Sigmoid colon (tissue), 4 donors: ENCODE results near the gene OXT.

Experiments
- EP300 ChIP-seq, 4 donors: sonication (generic); formaldehyde crosslinking; IDR thresholded peaks; one replicate each; pipeline ENCODE4 v1.6.1; 2017; ENCODE audit warnings: antibody characterized with exemption in 4 of 4
- POLR2A ChIP-seq, 2 donors: fragments of 450-650 bp; IDR thresholded peaks; one replicate each; pipeline ENCODE4 v1.6.1; 2016; ENCODE audit warnings: antibody characterized with exemption in 2 of 2, mild to moderate bottlenecking in 2 of 2, moderate library complexity in 2 of 2
- TF ChIP-seq, protein P1 (sequence below), 4 experiments: fragments of 450-650 bp in 3 of 4; fragments of 200-600 bp in 1 of 4; IDR thresholded peaks; one replicate each; pipeline ENCODE4 v1.5.1; 2016 to 2019; ENCODE audit warnings: antibody characterized with exemption in 4 of 4, mild to moderate bottlenecking in 3 of 4, moderate library complexity in 2 of 4

DNA sequence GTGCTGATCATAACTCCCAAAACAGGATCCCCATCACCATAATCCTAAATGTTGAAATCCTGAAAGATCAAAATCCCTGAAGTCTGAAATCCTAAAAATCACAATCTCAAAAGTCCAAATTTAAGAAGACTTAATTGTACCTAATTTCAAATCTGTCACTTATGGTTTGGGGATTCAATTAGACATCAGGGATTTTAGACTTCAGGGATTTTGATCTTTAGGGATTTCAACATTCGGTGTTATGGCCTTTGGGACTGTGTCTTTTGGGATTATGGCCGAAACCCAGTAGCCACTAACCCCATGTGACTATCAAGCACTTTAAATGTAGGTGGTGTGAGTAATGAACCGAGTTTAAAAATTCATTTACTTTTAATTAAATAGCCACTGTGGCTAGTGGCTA, 34.8 kb downstream of the OXT start:
- no peak for TF ChIP-seq EP300 (IDR thresholded peaks at IDR 0.05)
- no peak for TF ChIP-seq POLR2A (IDR thresholded peaks at IDR 0.05)
- TF ChIP-seq, protein P1, sequence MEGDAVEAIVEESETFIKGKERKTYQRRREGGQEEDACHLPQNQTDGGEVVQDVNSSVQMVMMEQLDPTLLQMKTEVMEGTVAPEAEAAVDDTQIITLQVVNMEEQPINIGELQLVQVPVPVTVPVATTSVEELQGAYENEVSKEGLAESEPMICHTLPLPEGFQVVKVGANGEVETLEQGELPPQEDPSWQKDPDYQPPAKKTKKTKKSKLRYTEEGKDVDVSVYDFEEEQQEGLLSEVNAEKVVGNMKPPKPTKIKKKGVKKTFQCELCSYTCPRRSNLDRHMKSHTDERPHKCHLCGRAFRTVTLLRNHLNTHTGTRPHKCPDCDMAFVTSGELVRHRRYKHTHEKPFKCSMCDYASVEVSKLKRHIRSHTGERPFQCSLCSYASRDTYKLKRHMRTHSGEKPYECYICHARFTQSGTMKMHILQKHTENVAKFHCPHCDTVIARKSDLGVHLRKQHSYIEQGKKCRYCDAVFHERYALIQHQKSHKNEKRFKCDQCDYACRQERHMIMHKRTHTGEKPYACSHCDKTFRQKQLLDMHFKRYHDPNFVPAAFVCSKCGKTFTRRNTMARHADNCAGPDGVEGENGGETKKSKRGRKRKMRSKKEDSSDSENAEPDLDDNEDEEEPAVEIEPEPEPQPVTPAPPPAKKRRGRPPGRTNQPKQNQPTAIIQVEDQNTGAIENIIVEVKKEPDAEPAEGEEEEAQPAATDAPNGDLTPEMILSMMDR (IDR thresholded peaks at IDR 0.05): no peak
